Natural killer cell (primary cell): ENCODE results near the gene RETSAT. TPM values are rescaled to one million over a fixed set of nuclear protein-coding genes. Genes with fewer than 3 reads are reported as not detected.

Experiments
- ATAC-seq, 3 donors: fragments of 150-1000 bp in 2 of 3; fragments of 200-7000 bp in 1 of 3; cut with Tn5 transposase; 1 replicate in 1 of 3; 2 replicates in 2 of 3; pipeline ENCODE4 v1.10.0; 2021; ENCODE audit warnings: mild to moderate bottlenecking in 2 of 3, moderate library complexity in 2 of 3
- DNase-seq, 2 donors: peaks; one replicate each; pipeline versions ENCODE4 v3.0.0 to v3.0.0-alpha.2; 2013 to 2021; ENCODE audit warnings: mixed read lengths in 1 of 2
- H3K27ac ChIP-seq: one replicate; pipeline ENCODE4 v1.5.1; 2013; ENCODE audit warnings: mild to moderate bottlenecking, low read length
- H3K27me3 ChIP-seq: one replicate; pipeline ENCODE4 v1.6.1; 2013; ENCODE audit warnings: low read length; ENCODE audit not compliant: control insufficient read depth, insufficient read depth
- H3K36me3 ChIP-seq: one replicate; pipeline ENCODE4 v1.6.1; 2013; ENCODE audit warnings: low read length; ENCODE audit not compliant: control insufficient read depth, insufficient read depth
- H3K4me1 ChIP-seq: one replicate; pipeline ENCODE4 v1.6.1; 2013; ENCODE audit warnings: low read length; ENCODE audit not compliant: control insufficient read depth, insufficient read depth
- H3K4me3 ChIP-seq: one replicate; pipeline ENCODE4 v1.5.1; 2013; ENCODE audit warnings: low read length
- H3K9me3 ChIP-seq: one replicate; pipeline ENCODE4 v1.6.1; 2013; ENCODE audit warnings: low read length; ENCODE audit not compliant: control insufficient read depth, insufficient read depth
- H3K27ac Mint-ChIP-seq, 2 donors: one replicate each; pipeline ENCODE4 v1.8.0; 2022; ENCODE audit warnings: mild to moderate bottlenecking in 2 of 2, mixed read lengths in 2 of 2, moderate library complexity in 1 of 2
- H3K27me3 Mint-ChIP-seq, 2 donors: one replicate each; pipeline ENCODE4 v1.8.0; 2022; ENCODE audit warnings: low read depth in 2 of 2, mixed read lengths in 2 of 2
- H3K36me3 Mint-ChIP-seq: one replicate; pipeline ENCODE4 v1.8.0; 2022; ENCODE audit warnings: mixed read lengths
- H3K4me1 Mint-ChIP-seq, 2 donors: one replicate each; pipeline ENCODE4 v1.8.0; 2022; ENCODE audit warnings: mixed read lengths in 2 of 2
- H3K4me3 Mint-ChIP-seq: one replicate; pipeline ENCODE4 v1.8.0; 2022; ENCODE audit warnings: mild to moderate bottlenecking, moderate library complexity, mixed read lengths
- H3K9me3 Mint-ChIP-seq, 2 donors: one replicate each; pipeline ENCODE4 v1.8.0; 2022; ENCODE audit warnings: mixed read lengths in 2 of 2
- WGBS: methylation state at CpG from one replicate; pipeline ENCODE4 v1.1.7; 2013; ENCODE audit warnings: missing lambda C conversion rate; ENCODE audit not compliant: insufficient coverage; 5-methylcytosine and 5-hydroxymethylcytosine counted together
- intact Hi-C: fragments of 100-400 bp; cut with micrococcal nuclease; formaldehyde crosslinking; loops from one replicate; pipeline ENCODE4 v1.14.2; 2022
- total RNA-seq, 4 donors: library from RNA; stranded (reverse); fragments of 120-200 nt in 1 of 4; gene quantifications; one replicate each; pipeline versions ENCODE4 v1.2.3 to v1.2.4, GENCODE V29; 2013 to 2022
- TF ChIP-seq, protein P1 (sequence below): fragments of 200-600 bp; IDR thresholded peaks from one replicate; pipeline ENCODE4 v1.8.0; 2022; ENCODE audit warnings: antibody characterized with exemption

The RETSAT gene
- total RNA-seq, 3 donors from 2014 or later (not counting 1 experiment from before 2014, with no cell fraction given): 22.7 to 36.5 (median 33.9) TPM

DNA sequence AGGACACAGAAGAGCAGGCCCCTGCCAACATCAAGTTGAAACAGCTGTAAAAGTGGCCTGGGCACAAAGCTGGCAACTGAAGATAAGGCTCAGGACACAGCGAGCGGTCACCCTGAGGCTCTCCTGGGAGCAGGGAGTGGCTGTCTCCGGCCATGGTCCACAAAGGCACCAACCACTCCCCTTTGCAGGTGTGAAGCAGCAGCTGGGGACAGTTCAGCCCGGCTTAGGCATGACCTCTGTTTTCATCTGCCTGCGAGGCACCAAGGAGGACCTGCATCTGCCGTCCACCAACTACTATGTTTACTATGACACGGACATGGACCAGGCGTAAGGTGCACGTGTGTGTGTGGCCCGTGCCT is 39.5 kb downstream of the RETSAT start:
- Mint-ChIP-seq H3K4me3 (no peak overlapping the region), H3K27ac (peak overlapping the region; percentile 26 to 43), H3K4me1 (peaks cover 33 to 39% of the 10 kb centered on the region in 2 donors), H3K27me3 (no peaks in the 10 kb centered on the region), H3K9me3 (no peaks in the 10 kb centered on the region), H3K36me3 (peaks cover 12% of the 10 kb centered on the region)
- no peaks in the 10 kb centered on the region for H3K27me3 ChIP-seq
- no peak overlapping the region for H3K27ac ChIP-seq
- TF ChIP-seq, protein P1, sequence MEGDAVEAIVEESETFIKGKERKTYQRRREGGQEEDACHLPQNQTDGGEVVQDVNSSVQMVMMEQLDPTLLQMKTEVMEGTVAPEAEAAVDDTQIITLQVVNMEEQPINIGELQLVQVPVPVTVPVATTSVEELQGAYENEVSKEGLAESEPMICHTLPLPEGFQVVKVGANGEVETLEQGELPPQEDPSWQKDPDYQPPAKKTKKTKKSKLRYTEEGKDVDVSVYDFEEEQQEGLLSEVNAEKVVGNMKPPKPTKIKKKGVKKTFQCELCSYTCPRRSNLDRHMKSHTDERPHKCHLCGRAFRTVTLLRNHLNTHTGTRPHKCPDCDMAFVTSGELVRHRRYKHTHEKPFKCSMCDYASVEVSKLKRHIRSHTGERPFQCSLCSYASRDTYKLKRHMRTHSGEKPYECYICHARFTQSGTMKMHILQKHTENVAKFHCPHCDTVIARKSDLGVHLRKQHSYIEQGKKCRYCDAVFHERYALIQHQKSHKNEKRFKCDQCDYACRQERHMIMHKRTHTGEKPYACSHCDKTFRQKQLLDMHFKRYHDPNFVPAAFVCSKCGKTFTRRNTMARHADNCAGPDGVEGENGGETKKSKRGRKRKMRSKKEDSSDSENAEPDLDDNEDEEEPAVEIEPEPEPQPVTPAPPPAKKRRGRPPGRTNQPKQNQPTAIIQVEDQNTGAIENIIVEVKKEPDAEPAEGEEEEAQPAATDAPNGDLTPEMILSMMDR: no peak
- ATAC-seq (no peak), DNase-seq (no peak)
- H3K9me3 ChIP-seq: no peaks in the 10 kb centered on the region
- H3K4me3 ChIP-seq: no peak overlapping the region
- H3K4me1 ChIP-seq: peaks cover 18% of the 10 kb centered on the region
- H3K36me3 ChIP-seq: peaks cover 43% of the 10 kb centered on the region
- 96% methylated on average over 10 of the region's 10 CpGs for WGBS
- intact Hi-C loops: no loop called here

- H3K36me3 ChIP-seq: peaks cover 24% of the 10 kb centered on the region
- H3K27ac ChIP-seq: no peak overlapping the region
- intact Hi-C loops: no loop called here
- no peak for ATAC-seq
- TF ChIP-seq, protein P1: no peak
- no peak overlapping the region for H3K4me3 ChIP-seq
- peaks cover 31 to 35% of the 10 kb centered on the region in 2 donors for H3K4me1 Mint-ChIP-seq
- no peaks in the 10 kb centered on the region for H3K9me3 ChIP-seq
- H3K4me3 Mint-ChIP-seq: no peak overlapping the region
- peak in 1 of 2 donors; percentile 9 for DNase-seq
- no peaks in the 10 kb centered on the region for H3K27me3 ChIP-seq
- H3K4me1 ChIP-seq: peaks cover 23% of the 10 kb centered on the region
- peaks cover 5% of the 10 kb centered on the region for H3K36me3 Mint-ChIP-seq
- H3K27ac Mint-ChIP-seq: peak overlapping the region in 1 of 2 donors; percentile 69
- 97% methylated on average over 6 of the region's 7 CpGs for WGBS
- no peaks in the 10 kb centered on the region for H3K9me3 Mint-ChIP-seq
- H3K27me3 Mint-ChIP-seq: no peaks in the 10 kb centered on the region
Measured at GRCh38 chr2:85312404-85312803, 41.9 kb downstream of the RETSAT start.

DNA sequence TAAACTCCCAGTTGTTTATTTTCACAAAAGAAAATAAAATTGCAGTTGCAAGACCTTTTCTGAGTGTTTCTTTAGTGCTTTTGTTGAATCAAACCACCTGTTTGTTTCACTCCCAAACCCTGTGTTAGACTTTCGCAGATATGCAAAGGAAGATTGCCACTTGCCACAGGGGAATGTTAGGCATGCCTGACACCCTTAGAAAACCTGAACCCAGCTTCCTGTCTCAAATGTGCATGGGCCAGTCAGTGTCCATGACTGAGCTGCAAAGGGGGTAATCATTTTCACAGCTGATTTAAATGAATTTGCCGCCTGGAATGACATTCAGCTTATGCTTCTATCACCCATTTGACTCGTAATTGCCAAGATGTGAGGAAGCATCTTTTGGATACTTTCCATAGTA is 44.0 kb downstream of the RETSAT start:
- Histone ChIP-seq H3K4me3 (no peak overlapping the region), H3K36me3 (peaks cover 5% of the 10 kb centered on the region), H3K27ac (peak overlapping the region; percentile 61), H3K9me3 (no peaks in the 10 kb centered on the region), H3K27me3 (no peaks in the 10 kb centered on the region), H3K4me1 (peaks cover 34% of the 10 kb centered on the region)
- intact Hi-C loops: no loop called here
- WGBS: 86% methylated on average over 2 of the region's 3 CpGs
- Mint-ChIP-seq H3K27ac (peak overlapping the region; percentile 82 to 87), H3K9me3 (no peaks in the 10 kb centered on the region), H3K4me3 (peak overlapping the region; percentile 79), H3K27me3 (no peaks in the 10 kb centered on the region), H3K4me1 (peaks cover 26 to 34% of the 10 kb centered on the region in 2 donors), H3K36me3 (no peaks in the 10 kb centered on the region)
- no peak for ATAC-seq
- peak in 1 of 2 donors; percentile 8 for DNase-seq
- TF ChIP-seq, protein P1: no peak

DNA sequence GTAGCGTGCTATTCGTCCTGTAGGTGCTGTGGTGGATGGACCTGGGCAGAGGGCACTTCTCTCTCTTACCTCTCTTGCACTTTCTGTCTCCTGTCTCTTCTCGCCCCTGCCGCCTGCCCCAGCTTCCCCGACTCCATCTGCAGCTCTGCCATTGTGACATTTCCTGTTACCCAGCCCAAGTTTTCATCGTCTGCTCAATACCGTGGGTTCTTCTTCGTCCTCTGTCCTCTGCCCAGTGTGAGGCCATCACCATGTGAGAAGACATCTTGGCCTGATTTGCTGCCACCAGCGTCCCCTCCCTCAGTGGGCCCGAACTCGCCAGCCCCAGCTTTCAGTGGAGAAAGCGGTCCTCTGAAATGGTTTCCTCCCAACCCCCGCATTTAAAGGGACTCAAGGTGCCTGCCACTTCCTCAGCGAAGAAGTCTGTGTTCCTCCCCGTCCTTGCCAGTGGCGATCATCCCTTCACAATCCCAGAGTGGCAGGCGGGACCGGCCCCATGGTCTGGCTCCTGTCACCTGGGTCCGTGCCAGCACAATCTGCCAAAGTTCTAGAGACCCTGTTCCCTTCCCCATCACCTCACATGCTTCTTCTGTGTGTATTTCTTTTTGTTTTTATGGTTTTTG is 44.5 kb downstream of the RETSAT start:
- Mint-ChIP-seq H3K27ac (peak overlapping the region; percentile 82 to 87), H3K4me1 (peaks cover 26 to 36% of the 10 kb centered on the region in 2 donors), H3K4me3 (peak overlapping the region; percentile 79), H3K9me3 (no peaks in the 10 kb centered on the region), H3K27me3 (no peaks in the 10 kb centered on the region), H3K36me3 (no peaks in the 10 kb centered on the region)
- H3K27me3 ChIP-seq: no peaks in the 10 kb centered on the region
- peak; percentile 54 to 76 (median 69) for ATAC-seq
- TF ChIP-seq, protein P1: no peak
- H3K4me3 ChIP-seq: no peak overlapping the region
- peaks cover 34% of the 10 kb centered on the region for H3K4me1 ChIP-seq
- no peaks in the 10 kb centered on the region for H3K9me3 ChIP-seq
- peaks cover 3% of the 10 kb centered on the region for H3K36me3 ChIP-seq
- DNase-seq: peak in 1 of 2 donors; percentile 56
- peak overlapping the region; percentile 61 for H3K27ac ChIP-seq
- intact Hi-C loops: no loop called here
- WGBS: 37% methylated on average over 19 of the region's 19 CpGs
